NCI-H524 (cell line): ENCODE measurements around the gene SH3TC2.

Experiments used
- DNase-seq, 2 experiments: peaks; one replicate each; lab custom pipeline; 2025; lab: John Stamatoyannopoulos, UW

The SH3TC2 gene

GRCh38 chr5:149028984-149029383, 33.9 kb downstream of the SH3TC2 start:
- DNase-seq: no peak

- no peak for DNase-seq
These were observed 34.7 kb downstream of the SH3TC2 start for GRCh38 chr5:149028161-149028560.

- no peak for DNase-seq
These were observed 35.2 kb downstream of the SH3TC2 start for GRCh38 chr5:149027636-149028035.

- DNase-seq: no peak
These were observed 37.9 kb downstream of the SH3TC2 start for GRCh38 chr5:149024943-149025342.

GRCh38 chr5:149024477-149024876, 38.4 kb downstream of the SH3TC2 start:
- peak in 1 of 2 experiments; percentile 39 for DNase-seq

GRCh38 chr5:149022200-149022599, 40.7 kb downstream of the SH3TC2 start:
- no peak for DNase-seq

- no peak for DNase-seq
These were observed 43.2 kb downstream of the SH3TC2 start for GRCh38 chr5:149019679-149020078.

GRCh38 chr5:149018909-149019443, 43.9 kb downstream of the SH3TC2 start:
- DNase-seq: no peak

GRCh38 chr5:149017636-149018035, 45.2 kb downstream of the SH3TC2 start:
- DNase-seq: no peak

GRCh38 chr5:149015561-149015960, 47.3 kb downstream of the SH3TC2 start:
- no peak for DNase-seq

GRCh38 chr5:149015126-149015525, 47.7 kb downstream of the SH3TC2 start:
- DNase-seq: no peak

GRCh38 chr5:149014571-149015031, 48.3 kb downstream of the SH3TC2 start:
- DNase-seq: no peak

GRCh38 chr5:149013796-149014195, 49.1 kb downstream of the SH3TC2 start:
- DNase-seq: no peak

GRCh38 chr5:149012350-149012749, 50.5 kb downstream of the SH3TC2 start:
- no peak for DNase-seq

GRCh38 chr5:149011728-149012127, 51.1 kb downstream of the SH3TC2 start:
- DNase-seq: no peak

- no peak for DNase-seq
These were observed 51.8 kb downstream of the SH3TC2 start for GRCh38 chr5:149011084-149011483.

- DNase-seq: no peak
These were observed 55.7 kb downstream of the SH3TC2 start for GRCh38 chr5:149007174-149007573.

- DNase-seq: no peak
These were observed 56.4 kb downstream of the SH3TC2 start for GRCh38 chr5:149006426-149006825.

GRCh38 chr5:149005077-149005892, 57.6 kb downstream of the SH3TC2 start:
- DNase-seq: peak; percentile 24 to 74

GRCh38 chr5:149004559-149004958, 58.3 kb downstream of the SH3TC2 start:
- DNase-seq: no peak

GRCh38 chr5:149002761-149003689, 59.8 kb downstream of the SH3TC2 start:
- DNase-seq: peak; percentile 16 to 59

- no peak for DNase-seq
These were observed 60.8 kb downstream of the SH3TC2 start for GRCh38 chr5:149002053-149002452.
